GM19351 (cell line): Measurements from ENCODE around the gene OTULIN.

ENCODE experiments used
- ATAC-seq: cut with Tn5 transposase; IDR thresholded peaks from one replicate; pipeline ENCODE4 v1.9.1; 2021; ENCODE audit warnings: mild to moderate bottlenecking, moderate library complexity; ENCODE audit not compliant: unreplicated experiment

The OTULIN gene

GRCh38 chr5:14716755-14717752 lies 52.5 kb downstream of the OTULIN start:
- ATAC-seq = no peak

GRCh38 chr5:14718778-14719177 lies 54.3 kb downstream of the OTULIN start:
- ATAC-seq = peak; percentile 38

- ATAC-seq = no peak
These were observed 55.9 kb downstream of the OTULIN start for GRCh38 chr5:14720236-14720923.

- no peak for ATAC-seq
These were observed 57.6 kb downstream of the OTULIN start for GRCh38 chr5:14721990-14722656.

GRCh38 chr5:14722923-14723322 lies 58.4 kb downstream of the OTULIN start:
- no peak for ATAC-seq

- ATAC-seq = peak; percentile 47
These were observed 59.2 kb downstream of the OTULIN start for GRCh38 chr5:14723701-14724132.

GRCh38 chr5:14724633-14725032 lies 60.1 kb downstream of the OTULIN start:
- no peak for ATAC-seq

GRCh38 chr5:14726066-14726838 lies 61.7 kb downstream of the OTULIN start:
- no peak for ATAC-seq

GRCh38 chr5:14727428-14727865 lies 62.9 kb downstream of the OTULIN start:
- peak; percentile 74 for ATAC-seq

GRCh38 chr5:14727928-14728458 lies 63.5 kb downstream of the OTULIN start:
- ATAC-seq = no peak

GRCh38 chr5:14728459-14728938 lies 64.0 kb downstream of the OTULIN start:
- ATAC-seq = no peak

GRCh38 chr5:14729448-14730385 lies 65.2 kb downstream of the OTULIN start:
- no peak for ATAC-seq

GRCh38 chr5:14730466-14730865 lies 65.9 kb downstream of the OTULIN start:
- no peak for ATAC-seq

- ATAC-seq = no peak
These were observed 66.4 kb downstream of the OTULIN start for GRCh38 chr5:14730881-14731280.

- no peak for ATAC-seq
These were observed 68.5 kb downstream of the OTULIN start for GRCh38 chr5:14732991-14733390.

- no peak for ATAC-seq
These were observed 69.1 kb downstream of the OTULIN start for GRCh38 chr5:14733661-14734060.

- ATAC-seq = no peak
These were observed 69.9 kb downstream of the OTULIN start for GRCh38 chr5:14734396-14734795.

GRCh38 chr5:14735944-14736343 lies 71.4 kb downstream of the OTULIN start:
- ATAC-seq = no peak

GRCh38 chr5:14737291-14737690 lies 72.8 kb downstream of the OTULIN start:
- no peak for ATAC-seq
